ENCODE data around the gene SAPCD2.
"Not testable (repeated sequence)": the region's sequence is repeated elsewhere in the genome, so short reads cannot be mapped to it uniquely, and the experiment has no call there.

Gene SAPCD2

GRCh38 chr9:137070201-137070905, at the start of gene SAPCD2:
SAPCD2 (minus strand) TSS chr9:137070557; CDS start chr9:137070460, 97 bp downstream.
- DNase-seq (ENCODE audit: low read depth in 4 of 4, low spot score in 1 of 4) = peak in 3 of 4 experiments; percentile 55 to 82 (median 73)

GRCh38 chr9:137118092-137118603, 47.8 kb upstream of the SAPCD2 start:
- not testable (repeated sequence) for DNase-seq (ENCODE audit: low read depth in 4 of 4, low spot score in 1 of 4)

GRCh38 chr9:137117269-137117731, 46.9 kb upstream of the SAPCD2 start:
- DNase-seq (ENCODE audit: low read depth in 4 of 4, low spot score in 1 of 4) = no peak

GRCh38 chr9:137116728-137117127, 46.4 kb upstream of the SAPCD2 start:
- no peak for DNase-seq (ENCODE audit: low read depth in 4 of 4, low spot score in 1 of 4)

GRCh38 chr9:137116027-137116507, 45.7 kb upstream of the SAPCD2 start:
- no peak for DNase-seq (ENCODE audit: low read depth in 4 of 4, low spot score in 1 of 4)

GRCh38 chr9:137115394-137116026, 45.2 kb upstream of the SAPCD2 start:
- no peak for DNase-seq (ENCODE audit: low read depth in 4 of 4, low spot score in 1 of 4)

GRCh38 chr9:137114613-137115393, 44.4 kb upstream of the SAPCD2 start, which contains the start of gene DPP7:
DPP7 (minus strand) TSS chr9:137114733; CDS start chr9:137114713, 20 bp downstream.
- DNase-seq (ENCODE audit: low read depth in 4 of 4, low spot score in 1 of 4) = peak; percentile 55 to 80 (median 62)

GRCh38 chr9:137114220-137114612, 43.9 kb upstream of the SAPCD2 start:
- no peak for DNase-seq (ENCODE audit: low read depth in 4 of 4, low spot score in 1 of 4)

- DNase-seq (ENCODE audit: low read depth in 4 of 4, low spot score in 1 of 4) = no peak
These were observed 43.2 kb upstream of the SAPCD2 start for GRCh38 chr9:137113385-137114159.

GRCh38 chr9:137112564-137113384, 42.4 kb upstream of the SAPCD2 start:
- no peak for DNase-seq (ENCODE audit: low read depth in 4 of 4, low spot score in 1 of 4)

GRCh38 chr9:137111788-137112563, 41.6 kb upstream of the SAPCD2 start:
- no peak for DNase-seq (ENCODE audit: low read depth in 4 of 4, low spot score in 1 of 4)

GRCh38 chr9:137110911-137111787, 40.8 kb upstream of the SAPCD2 start:
- DNase-seq (ENCODE audit: low read depth in 4 of 4, low spot score in 1 of 4) = no peak

GRCh38 chr9:137110147-137110910, 40.0 kb upstream of the SAPCD2 start:
- DNase-seq (ENCODE audit: low read depth in 4 of 4, low spot score in 1 of 4) = no peak

- no peak for DNase-seq (ENCODE audit: low read depth in 4 of 4, low spot score in 1 of 4)
These were observed 39.1 kb upstream of the SAPCD2 start for GRCh38 chr9:137109250-137110146.

- no peak for DNase-seq (ENCODE audit: low read depth in 4 of 4, low spot score in 1 of 4)
These were observed 38.4 kb upstream of the SAPCD2 start for GRCh38 chr9:137108608-137109249.

- no peak for DNase-seq (ENCODE audit: low read depth in 4 of 4, low spot score in 1 of 4)
These were observed 37.6 kb upstream of the SAPCD2 start for GRCh38 chr9:137107982-137108381.
